ENCODE data around the gene SH3GL3. TPM values are rescaled to one million over a fixed set of nuclear protein-coding genes. Genes with fewer than 3 reads are reported as not detected.

Gene SH3GL3
- total and polyA plus RNA-seq, 7 donors, result 0.04 to 0.99 (median 0.63) TPM; not detected in 3

GRCh38 chr15:83555383-83555782, 108.2 kb downstream of the SH3GL3 start:
- no peak for DNase-seq
- H3K27me3 ChIP-seq, result no peaks in the 10 kb centered on the region
- H3K4me1 ChIP-seq, result no peaks in the 10 kb centered on the region
- H3K27ac ChIP-seq, result no peak overlapping the region
- no peak overlapping the region for H3K4me3 ChIP-seq
- H3K36me3 ChIP-seq, result no peaks in the 10 kb centered on the region
- whole genome bisulfite sequencing, 2 donors, result 77 to 93% methylated on average over 2 of the region's 2 CpGs
- no peaks in the 10 kb centered on the region for H3K9me3 ChIP-seq
- TF ChIP-seq POLR2AphosphoS5 (IDR thresholded peaks at IDR 0.05) (no peak), CTCF (IDR thresholded peaks at IDR 0.05) (no peak), POLR2A (IDR thresholded peaks at IDR 0.05) (no peak), EP300 (IDR thresholded peaks at IDR 0.05) (no peak)
- intact Hi-C loops (cut with DNase I), result no loop called here

GRCh38 chr15:83556068-83556467, 108.9 kb downstream of the SH3GL3 start:
- intact Hi-C loops (cut with DNase I), result no loop called here

GRCh38 chr15:83556754-83557153, 109.6 kb downstream of the SH3GL3 start:
- Histone ChIP-seq H3K9me3 (no peaks in the 10 kb centered on the region), H3K36me3 (no peaks in the 10 kb centered on the region), H3K27ac (no peak overlapping the region), H3K27me3 (no peaks in the 10 kb centered on the region), H3K4me1 (no peaks in the 10 kb centered on the region), H3K4me3 (no peak overlapping the region)
- no peak for DNase-seq
- intact Hi-C loops (cut with DNase I), result no loop called here
- WGBS, 2 donors, result 75 to 86% methylated on average over 7 of the region's 7 CpGs
- TF ChIP-seq POLR2A (IDR thresholded peaks at IDR 0.05), result no peak
- TF ChIP-seq POLR2AphosphoS5 (IDR thresholded peaks at IDR 0.05), result no peak
- no peak for TF ChIP-seq EP300 (IDR thresholded peaks at IDR 0.05)
- no peak for TF ChIP-seq CTCF (IDR thresholded peaks at IDR 0.05)

More at GRCh38 chr15:83556068-83556467, 108.9 kb downstream of the SH3GL3 start:
- WGBS, 2 donors, result 15 to 49% methylated on average over 3 of the region's 3 CpGs
- no peaks in the 10 kb centered on the region for H3K36me3 ChIP-seq
- H3K4me3 ChIP-seq, result no peak overlapping the region
- H3K4me1 ChIP-seq, result no peaks in the 10 kb centered on the region
- DNase-seq, result no peak
- H3K27me3 ChIP-seq, result no peaks in the 10 kb centered on the region
- no peak overlapping the region for H3K27ac ChIP-seq
- no peaks in the 10 kb centered on the region for H3K9me3 ChIP-seq
- TF ChIP-seq CTCF (IDR thresholded peaks at IDR 0.05), result no peak
- no peak for TF ChIP-seq POLR2A (IDR thresholded peaks at IDR 0.05)
- no peak for TF ChIP-seq POLR2AphosphoS5 (IDR thresholded peaks at IDR 0.05)
- no peak for TF ChIP-seq EP300 (IDR thresholded peaks at IDR 0.05)

- 42 to 76% methylated on average over 5 of the region's 5 CpGs for WGBS, 2 donors
- Histone ChIP-seq H3K4me3 (no peak overlapping the region), H3K36me3 (no peaks in the 10 kb centered on the region), H3K4me1 (no peaks in the 10 kb centered on the region), H3K27me3 (no peaks in the 10 kb centered on the region), H3K9me3 (no peaks in the 10 kb centered on the region), H3K27ac (no peak overlapping the region)
- no peak for DNase-seq
- intact Hi-C loops (cut with DNase I), result no loop called here
- TF ChIP-seq EP300 (IDR thresholded peaks at IDR 0.05) (no peak), POLR2A (IDR thresholded peaks at IDR 0.05) (no peak), POLR2AphosphoS5 (IDR thresholded peaks at IDR 0.05) (no peak), CTCF (IDR thresholded peaks at IDR 0.05) (no peak)
Observed at GRCh38 chr15:83558146-83558545, 111.0 kb downstream of the SH3GL3 start.

GRCh38 chr15:83559310-83559966, 112.3 kb downstream of the SH3GL3 start:
- Histone ChIP-seq H3K36me3 (no peaks in the 10 kb centered on the region), H3K4me3 (no peak overlapping the region), H3K27me3 (no peaks in the 10 kb centered on the region), H3K4me1 (no peaks in the 10 kb centered on the region), H3K27ac (no peak overlapping the region), H3K9me3 (no peaks in the 10 kb centered on the region)
- TF ChIP-seq POLR2A (IDR thresholded peaks at IDR 0.05) (no peak), CTCF (IDR thresholded peaks at IDR 0.05) (peak; percentile 54 to 83 (median 74)), POLR2AphosphoS5 (IDR thresholded peaks at IDR 0.05) (no peak)
- 2 to 10% methylated on average over 7 of the region's 7 CpGs for WGBS, 2 donors
- intact Hi-C loops (cut with DNase I), result loop anchor here (1.0 kb wide), 2 partner anchors 121 to 311 kb away; no protein-coding TSS in a partner anchor
- DNase-seq, result peak; percentile 78
